HUDEP-2 (cell line): ENCODE results near the gene TENM3.

ENCODE experiments used
- DNase-seq, 76 experiments: peaks; one replicate each; lab custom pipeline; 2025; ENCODE audit not compliant: unreplicated experiment in 76 of 76; lab: John Stamatoyannopoulos, UW

Gene TENM3

GRCh38 chr4:182754895-182755294 is 511.7 kb downstream of the TENM3 start:
- DNase-seq: no peak

- no peak for DNase-seq
Measured at GRCh38 chr4:182756161-182756690, 513.0 kb downstream of the TENM3 start.

- DNase-seq: no peak
Measured at GRCh38 chr4:182758273-182758672, 515.1 kb downstream of the TENM3 start.

- no peak for DNase-seq
Measured at GRCh38 chr4:182760551-182761043, 517.4 kb downstream of the TENM3 start.

GRCh38 chr4:182764137-182764536 is 520.9 kb downstream of the TENM3 start:
- no peak for DNase-seq

GRCh38 chr4:182764642-182765041 is 521.4 kb downstream of the TENM3 start:
- DNase-seq: no peak

- DNase-seq: no peak
Measured at GRCh38 chr4:182765987-182766856, 523.0 kb downstream of the TENM3 start.

GRCh38 chr4:182766857-182767250 is 523.7 kb downstream of the TENM3 start:
- no peak for DNase-seq

GRCh38 chr4:182768838-182769237 is 525.6 kb downstream of the TENM3 start:
- DNase-seq: no peak

- DNase-seq: no peak
Measured at GRCh38 chr4:182770259-182770995, 527.2 kb downstream of the TENM3 start.

- no peak for DNase-seq
Measured at GRCh38 chr4:182770996-182771514, 527.9 kb downstream of the TENM3 start.

- DNase-seq: no peak
Measured at GRCh38 chr4:182775075-182775474, 531.9 kb downstream of the TENM3 start.

- no peak for DNase-seq
Measured at GRCh38 chr4:182776376-182777105, 533.3 kb downstream of the TENM3 start.

- no peak for DNase-seq
Measured at GRCh38 chr4:182778222-182778982, 535.2 kb downstream of the TENM3 start.

- DNase-seq: no peak
Measured at GRCh38 chr4:182786991-182787390, 543.8 kb downstream of the TENM3 start.

- DNase-seq: no peak
Measured at GRCh38 chr4:182788201-182788600, 545.0 kb downstream of the TENM3 start.

GRCh38 chr4:182789529-182789928 is 546.3 kb downstream of the TENM3 start:
- DNase-seq: no peak

GRCh38 chr4:182795446-182796238 is 552.4 kb downstream of the TENM3 start:
- no peak for DNase-seq
